GM21390 (cell line): ENCODE results near the gene DEFB108B.
"Not testable (repeated sequence)": the region's sequence is repeated elsewhere in the genome, so short reads cannot be mapped to it uniquely, and the experiment has no call there.

Experiments used
- ATAC-seq: cut with Tn5 transposase; IDR thresholded peaks from one replicate; pipeline ENCODE4 v1.9.1; 2021; ENCODE audit not compliant: unreplicated experiment

DEFB108B gene

GRCh38 chr11:71832811-71833210 lies at the start of gene DEFB108B:
Gene DEFB108B, plus strand, starts transcription at chr11:71833200. Its CDS starts 0 bp downstream, at chr11:71833200.
- not testable (repeated sequence) for ATAC-seq

GRCh38 chr11:71786114-71786847 lies 46.7 kb upstream of the DEFB108B start:
- ATAC-seq = peak; percentile 28

- peak; percentile 93 for ATAC-seq
These were observed 46.2 kb upstream of the DEFB108B start for GRCh38 chr11:71786848-71787097.

GRCh38 chr11:71787098-71787823 lies 45.7 kb upstream of the DEFB108B start:
- ATAC-seq = peak; percentile 86

GRCh38 chr11:71787824-71788454 lies 45.1 kb upstream of the DEFB108B start:
- ATAC-seq = not testable (repeated sequence)

- ATAC-seq = not testable (repeated sequence)
These were observed 43.4 kb upstream of the DEFB108B start for GRCh38 chr11:71789444-71790196.

GRCh38 chr11:71791111-71791510 lies 41.9 kb upstream of the DEFB108B start:
- ATAC-seq = not testable (repeated sequence)

- ATAC-seq = not testable (repeated sequence)
These were observed 40.3 kb upstream of the DEFB108B start for GRCh38 chr11:71792621-71793235.

GRCh38 chr11:71794386-71795040 lies 38.5 kb upstream of the DEFB108B start:
- not testable (repeated sequence) for ATAC-seq

- not testable (repeated sequence) for ATAC-seq
These were observed 37.8 kb upstream of the DEFB108B start for GRCh38 chr11:71795236-71795635.

- not testable (repeated sequence) for ATAC-seq
These were observed 37.0 kb upstream of the DEFB108B start for GRCh38 chr11:71796016-71796415.

- ATAC-seq = not testable (repeated sequence)
These were observed 36.2 kb upstream of the DEFB108B start for GRCh38 chr11:71796781-71797180.

- ATAC-seq = not testable (repeated sequence)
These were observed 33.4 kb upstream of the DEFB108B start for GRCh38 chr11:71799556-71800128.

GRCh38 chr11:71800335-71800953 lies 32.6 kb upstream of the DEFB108B start:
- ATAC-seq = not testable (repeated sequence)

GRCh38 chr11:71801026-71801425 lies 32.0 kb upstream of the DEFB108B start:
- not testable (repeated sequence) for ATAC-seq

- ATAC-seq = not testable (repeated sequence)
These were observed 30.1 kb upstream of the DEFB108B start for GRCh38 chr11:71802874-71803273.

- ATAC-seq = not testable (repeated sequence)
These were observed 28.6 kb upstream of the DEFB108B start for GRCh38 chr11:71804158-71804947.

- not testable (repeated sequence) for ATAC-seq
These were observed 20.5 kb upstream of the DEFB108B start for GRCh38 chr11:71812529-71812928.
